OCI-LY7 (cell line): ENCODE data around the gene NOP16. TPM values are rescaled to one million over a fixed set of nuclear protein-coding genes. Genes with fewer than 3 reads are reported as not detected.

ENCODE experiments used
- BruUV-seq: library from RNA; stranded (reverse); fragments of 400-500 nt; replicated peaks from 2 replicates; lab custom pipeline; 2021; lab: Mats Ljungman, UMichigan
- CTCF ChIA-PET: fragments of 300-600 bp; sonication (Branson Sonifier 250); formaldehyde crosslinking; loops from one replicate; lab custom pipeline; 2022; ENCODE audit warnings: antibody characterized with exemption; ENCODE audit not compliant: unreplicated experiment; lab: Charles Lee
- POLR2A ChIA-PET: fragments of 300-600 bp; sonication (Branson Sonifier 250); formaldehyde crosslinking; loops from one replicate; lab custom pipeline; 2022; ENCODE audit warnings: antibody characterized with exemption; lab: Charles Lee
- DNase-seq: peaks from one replicate; pipeline ENCODE4 v3.0.0-alpha.2; 2015; ENCODE audit warnings: low spot score
- H2AFZ ChIP-seq: fragments of 200-600 bp; sonication (generic), shearing (Covaris generic); 2 replicates; pipeline ENCODE4 v1.6.1; 2014; ENCODE audit warnings: mild to moderate bottlenecking, antibody characterized with exemption, low read length, moderate library complexity
- H3K27ac ChIP-seq: fragments of 200-600 bp; sonication (generic); 2 replicates; pipeline ENCODE4 v1.5.1; 2014; ENCODE audit warnings: mixed run types, low read depth, mild to moderate bottlenecking, moderate library complexity, low read length, inconsistent platforms; ENCODE audit not compliant: poor library complexity, severe bottlenecking
- H3K36me3 ChIP-seq: fragments of 200-600 bp; sonication (generic); 2 replicates; pipeline ENCODE4 v1.6.1; 2014; ENCODE audit warnings: mild to moderate bottlenecking, antibody characterized with exemption, low read length, moderate library complexity, mixed read lengths; ENCODE audit not compliant: insufficient read depth
- H3K4me1 ChIP-seq: fragments of 200-600 bp; sonication (generic); 2 replicates; pipeline ENCODE4 v1.5.1; 2014; ENCODE audit warnings: mild to moderate bottlenecking, low read length; ENCODE audit not compliant: insufficient read depth, poor library complexity, severe bottlenecking
- H3K4me2 ChIP-seq: fragments of 200-600 bp; sonication (generic); 2 replicates; pipeline ENCODE4 v1.6.1; 2014; ENCODE audit warnings: mild to moderate bottlenecking, low read length
- H3K4me3 ChIP-seq: fragments of 200-600 bp; sonication (generic); 2 replicates; pipeline ENCODE4 v1.5.1; 2014; ENCODE audit warnings: mild to moderate bottlenecking, low read depth, low read length; ENCODE audit not compliant: poor library complexity, severe bottlenecking
- H3K79me2 ChIP-seq: fragments of 200-600 bp; sonication (generic); 2 replicates; pipeline ENCODE4 v1.6.1; 2016; ENCODE audit warnings: low read depth, mild to moderate bottlenecking, low read length, moderate library complexity, mixed read lengths; ENCODE audit not compliant: insufficient read depth
- H3K9me2 ChIP-seq: fragments of 200-600 bp; sonication (generic); 2 replicates; pipeline ENCODE4 v1.6.1; 2016; ENCODE audit warnings: mild to moderate bottlenecking, low read length, mixed read lengths; ENCODE audit not compliant: insufficient read depth
- H3K9me3 ChIP-seq: fragments of 200-600 bp; sonication (generic); 2 replicates; pipeline ENCODE4 v1.6.1; 2014; ENCODE audit warnings: mild to moderate bottlenecking, mixed run types, low read length, mixed read lengths
- H4K20me1 ChIP-seq: fragments of 200-600 bp; sonication (generic); 2 replicates; pipeline ENCODE4 v1.6.1; 2014; ENCODE audit warnings: mild to moderate bottlenecking, antibody characterized with exemption, low read length, moderate library complexity, mixed read lengths; ENCODE audit not compliant: insufficient read depth
- CTCF ChIP-seq: fragments of 200-600 bp; sonication (generic); conservative IDR thresholded peaks from 2 replicates; pipeline ENCODE4 v1.5.1; 2014; ENCODE audit warnings: mild to moderate bottlenecking, antibody characterized with exemption, low read length, moderate library complexity, mixed read lengths
- EZH2phosphoT487 ChIP-seq: fragments of 200-600 bp; sonication (generic); IDR thresholded peaks from 2 replicates; pipeline ENCODE4 v1.6.1; 2018; ENCODE audit warnings: low read depth, borderline replicate concordance, mild to moderate bottlenecking, mixed run types, antibody characterized with exemption, low read length, moderate library complexity, mixed read lengths
- intact Hi-C: fragments of 100-400 bp; cut with micrococcal nuclease; formaldehyde crosslinking; loops from one replicate; pipeline ENCODE4 v1.10.0; 2022; ENCODE audit not compliant: unreplicated experiment
- total RNA-seq, 2 experiments: library from RNA; depleted of rRNA in 1 of 2; stranded (reverse); fragments of >200 nt in 1 of 2; shearing (Covaris generic) in 1 of 2; gene quantifications; 2 replicates each; pipeline ENCODE4 v1.2.3, GENCODE V29; 2014 to 2022

NOP16 gene
- total RNA-seq, 2 experiments from 2014 or later: 83.8 to 86.4 TPM

- peak overlapping the region; percentile 36; the same call in 1 of the 2 replicates for H3K4me2 ChIP-seq
- no peak for TF ChIP-seq CTCF
- TF ChIP-seq EZH2phosphoT487: no peak
- TSS peak; percentile 26 for BruUV-seq
Measured at GRCh38 chr5:176359658-176360057, 28.7 kb downstream of the NOP16 start.

GRCh38 chr5:176356179-176356566, 32.2 kb downstream of the NOP16 start:
- ChIA-PET CTCF (no interaction called here), POLR2A (interaction anchor here (1.2 to 1.7 kb wide), 2 partner anchors 17 to 32 kb away, joined by 3 to 6 read pairs; no protein-coding TSS in a partner anchor)
- H3K36me3 ChIP-seq: peaks cover 82% of the 10 kb centered on the region
- H3K27ac ChIP-seq: no peak overlapping the region
- H3K4me3 ChIP-seq: no peak overlapping the region
- no peak overlapping the region for H3K4me2 ChIP-seq
- H4K20me1 ChIP-seq: no peaks in the 10 kb centered on the region
- no peaks in the 10 kb centered on the region for H3K9me2 ChIP-seq
- H3K79me2 ChIP-seq: peaks cover 21% of the 10 kb centered on the region
- H3K4me1 ChIP-seq: peaks cover 12% of the 10 kb centered on the region
- no peak for DNase-seq
- BruUV-seq: no TSS peak
- TF ChIP-seq CTCF (no peak), EZH2phosphoT487 (no peak)
- H2AFZ ChIP-seq: no peak overlapping the region
- intact Hi-C loops: no loop called here
- H3K9me3 ChIP-seq: no peaks in the 10 kb centered on the region

More at GRCh38 chr5:176359658-176360057, 28.7 kb downstream of the NOP16 start:
- intact Hi-C loops: no loop called here
- Histone ChIP-seq H3K36me3 (peaks cover 47% of the 10 kb centered on the region), H2AFZ (no peak overlapping the region), H3K4me1 (peaks cover 21% of the 10 kb centered on the region), H3K4me3 (peak overlapping the region; percentile 5), H3K27ac (no peak overlapping the region), H3K79me2 (peaks cover 23% of the 10 kb centered on the region), H3K9me2 (no peaks in the 10 kb centered on the region), H4K20me1 (no peaks in the 10 kb centered on the region), H3K9me3 (no peaks in the 10 kb centered on the region)
- CTCF ChIA-PET: interaction anchor here (0.6 kb wide), 1 partner anchor 18 kb away, joined by 3 read pairs; no protein-coding TSS in a partner anchor
- DNase-seq: no peak
- POLR2A ChIA-PET: interaction anchor here (0.6 kb wide), 1 partner anchor 11 kb away, joined by 3 read pairs; no protein-coding TSS in a partner anchor
